Inferior parietal cortex (tissue), 1 donor: Measurements from ENCODE around the gene CENPX.
"Not testable (repeated sequence)": the region's sequence is repeated elsewhere in the genome, so short reads cannot be mapped to it uniquely, and the experiment has no call there.

ENCODE experiments used
- DNase-seq: peaks from one replicate; pipeline ENCODE4 v3.0.0-alpha.2; 2016; ENCODE audit errors: extremely low spot score

Gene CENPX

GRCh38 chr17:82039695-82040299 is 17.1 kb upstream of the CENPX start:
- DNase-seq: no peak

DNA sequence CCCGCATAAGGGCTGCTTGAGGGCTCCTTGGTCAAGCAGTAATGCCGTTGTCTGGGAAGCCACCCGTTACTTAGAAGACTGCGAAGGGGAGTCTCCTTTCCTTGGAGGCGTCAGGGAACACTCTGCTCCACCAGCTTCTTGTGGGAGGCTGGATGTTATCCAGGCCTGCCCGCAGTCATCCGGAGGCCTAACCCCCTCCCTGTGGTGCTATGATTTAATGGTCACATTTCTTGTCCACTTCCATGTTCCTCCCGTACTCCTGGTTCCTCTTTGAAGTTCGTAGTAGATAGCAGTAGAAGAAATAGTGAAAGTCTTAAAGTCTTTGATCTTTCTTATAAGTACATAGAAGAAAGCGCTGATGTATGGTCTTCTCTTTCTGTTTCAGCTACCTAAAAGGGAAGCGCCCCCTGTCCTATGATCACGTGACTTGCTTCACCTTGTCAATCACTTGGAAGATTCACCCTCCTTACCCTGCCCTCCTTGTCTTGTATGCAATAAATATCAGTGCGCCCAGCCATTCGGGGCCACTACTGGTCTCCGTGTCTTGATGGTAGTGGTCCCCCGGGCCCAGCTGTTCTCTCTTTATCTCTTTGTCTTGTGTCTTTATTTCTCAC is 16.2 kb upstream of the CENPX start:
- not testable (repeated sequence) for DNase-seq

DNA sequence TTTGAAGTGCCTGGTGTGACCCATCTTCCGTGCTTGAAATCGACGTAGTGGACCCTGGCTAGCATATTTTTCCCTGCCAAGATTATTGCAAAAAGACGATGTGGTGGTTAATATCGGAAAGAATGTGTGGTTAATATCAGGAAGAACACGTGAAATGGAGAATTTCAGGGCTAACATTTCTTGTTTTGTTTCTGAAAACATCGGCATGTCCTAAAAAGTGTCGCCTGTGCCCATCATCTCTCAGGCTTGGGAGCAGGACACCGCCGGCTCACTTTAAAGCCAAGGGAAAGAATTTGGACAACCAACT is 15.2 kb upstream of the CENPX start:
- DNase-seq: no peak

- peak; percentile 92 for DNase-seq
Observed at GRCh38 chr17:82037092-82037888, 14.6 kb upstream of the CENPX start, which contains the start of gene DCXR. TSS of gene DCXR (minus strand) at chr17:82037697. CDS start at chr17:82037682, 15 bp downstream.

DNA sequence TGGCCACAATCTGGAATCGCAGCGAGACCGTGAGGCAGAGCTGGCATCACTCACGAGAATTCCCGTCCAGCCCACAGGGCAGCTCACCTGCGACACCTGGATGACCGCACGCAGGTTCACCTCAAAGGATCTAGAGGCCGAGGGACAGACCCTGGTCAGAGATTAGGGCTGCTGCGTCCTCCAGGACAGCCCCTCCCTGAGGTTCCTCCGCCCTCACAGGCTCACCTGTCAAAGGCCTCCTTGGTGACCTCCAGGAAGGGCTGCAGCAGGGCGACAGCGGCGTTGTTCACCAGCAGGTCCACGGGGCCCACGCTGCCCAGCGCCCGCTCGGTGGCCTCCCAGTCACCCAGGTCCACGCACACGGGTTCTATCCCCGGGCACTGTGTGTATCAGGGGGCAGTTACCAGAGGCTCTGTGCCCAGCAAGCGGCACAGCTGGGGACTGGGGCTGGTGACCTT is 14.0 kb upstream of the CENPX start:
- no peak for DNase-seq

GRCh38 chr17:82035956-82036633 is 13.4 kb upstream of the CENPX start:
- no peak for DNase-seq

DNA sequence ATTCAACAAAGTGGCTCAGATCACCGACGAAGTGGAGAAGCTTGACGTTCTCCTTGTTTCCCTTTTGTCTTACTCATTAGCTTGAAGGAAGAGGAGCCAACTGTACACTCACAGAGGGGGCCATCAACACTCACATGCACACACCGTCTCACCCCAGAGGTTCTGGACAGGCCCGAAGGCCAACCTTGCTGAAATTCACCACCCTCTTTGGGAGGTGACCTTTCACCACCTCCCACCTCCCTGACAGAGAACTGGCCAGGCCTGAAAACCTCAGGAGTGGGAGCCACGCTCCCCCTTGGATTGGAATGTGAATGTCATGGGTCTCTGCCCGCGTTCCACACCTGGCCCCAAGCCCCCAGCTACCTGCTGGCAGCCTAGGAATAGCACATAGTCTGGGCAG is 12.8 kb upstream of the CENPX start:
- no peak for DNase-seq

GRCh38 chr17:82034371-82035011 is 11.8 kb upstream of the CENPX start:
- no peak for DNase-seq

DNA sequence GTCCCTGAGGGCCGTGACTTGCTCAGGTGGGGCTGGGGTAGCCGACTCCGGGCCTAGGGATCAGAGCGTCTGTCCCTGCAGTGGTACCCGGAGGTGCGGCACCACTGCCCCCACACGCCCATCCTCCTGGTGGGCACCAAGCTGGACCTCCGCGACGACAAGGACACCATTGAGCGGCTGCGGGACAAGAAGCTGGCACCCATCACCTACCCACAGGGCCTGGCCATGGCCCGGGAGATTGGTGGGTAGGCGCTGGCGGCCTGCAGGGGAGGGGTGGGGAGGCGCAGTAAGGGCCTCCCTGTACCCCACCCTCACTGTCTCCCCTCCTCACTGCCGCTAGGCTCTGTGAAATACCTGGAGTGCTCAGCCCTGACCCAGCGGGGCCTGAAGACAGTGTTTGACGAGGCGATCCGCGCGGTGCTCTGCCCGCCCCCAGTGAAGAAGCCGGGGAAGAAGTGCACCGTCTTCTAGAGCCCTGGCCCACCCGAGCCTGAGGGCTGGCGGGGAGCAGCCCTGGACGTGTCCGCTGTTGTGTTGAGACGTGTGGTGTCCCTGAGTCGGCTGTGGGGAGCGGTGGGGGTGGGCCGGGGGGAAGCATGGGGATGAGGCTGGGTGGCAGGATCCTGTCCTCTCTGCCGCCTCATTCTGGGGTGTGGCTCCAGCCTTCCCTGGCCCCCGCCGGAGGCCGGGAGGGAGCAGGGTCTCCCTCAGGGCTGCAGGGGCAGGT is 10.8 kb upstream of the CENPX start:
- DNase-seq: no peak

- DNase-seq: no peak
Observed at GRCh38 chr17:82031885-82032627, 9.4 kb upstream of the CENPX start.

GRCh38 chr17:82031303-82031884 is 8.7 kb upstream of the CENPX start, which contains the start of gene RAC3:
TSS of gene RAC3 (plus strand) at chr17:82031678. CDS start at chr17:82031762, 84 bp downstream.
- DNase-seq: no peak

- DNase-seq: peak; percentile 78
Observed at GRCh38 chr17:82030470-82031302, 8.0 kb upstream of the CENPX start.

DNA sequence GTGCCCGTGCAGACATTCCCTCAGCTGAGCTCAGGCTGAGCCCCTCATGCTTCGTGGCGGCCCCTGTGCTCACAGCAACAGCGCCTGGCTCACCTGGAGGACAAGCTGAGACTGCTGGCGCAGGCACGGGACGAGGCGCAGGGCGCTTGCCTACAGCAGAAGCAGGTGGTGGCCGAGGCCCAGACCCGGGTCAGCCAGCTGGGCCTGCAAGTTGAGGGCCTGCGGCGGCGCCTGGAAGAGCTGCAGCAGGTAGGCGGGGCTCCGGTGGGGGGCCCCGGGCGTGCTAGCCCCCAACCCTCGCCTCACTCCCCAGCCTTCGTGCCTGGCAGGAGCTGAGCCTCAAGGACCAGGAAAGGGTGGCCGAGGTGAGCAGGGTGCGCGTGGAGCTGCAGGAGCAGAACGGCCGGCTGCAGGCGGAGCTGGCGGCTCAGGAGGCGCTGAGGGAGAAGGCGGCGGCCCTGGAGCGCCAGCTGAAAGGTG is 7.4 kb upstream of the CENPX start:
- no peak for DNase-seq

- DNase-seq: no peak
Observed at GRCh38 chr17:82029391-82029790, 6.7 kb upstream of the CENPX start.

DNA sequence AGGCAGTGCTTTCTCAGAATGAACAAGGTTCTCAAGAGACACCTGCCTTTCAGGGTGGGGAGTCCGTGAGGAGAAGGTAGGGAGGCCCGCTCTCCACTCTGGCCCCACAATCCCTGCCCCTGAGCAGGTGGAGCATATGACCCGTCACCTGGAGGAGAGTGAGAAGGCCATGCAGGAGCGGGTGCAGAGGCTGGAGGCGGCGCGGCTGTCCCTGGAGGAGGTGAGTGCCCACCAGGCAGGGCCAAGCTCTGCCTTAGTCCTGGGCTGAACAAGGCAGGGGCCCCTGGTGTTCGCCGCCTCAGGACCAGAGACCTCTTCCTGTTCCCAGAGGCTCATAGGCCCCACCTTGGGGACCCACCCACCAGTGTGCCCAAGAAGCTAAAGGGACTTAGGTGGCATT is 6.3 kb upstream of the CENPX start:
- no peak for DNase-seq

DNA sequence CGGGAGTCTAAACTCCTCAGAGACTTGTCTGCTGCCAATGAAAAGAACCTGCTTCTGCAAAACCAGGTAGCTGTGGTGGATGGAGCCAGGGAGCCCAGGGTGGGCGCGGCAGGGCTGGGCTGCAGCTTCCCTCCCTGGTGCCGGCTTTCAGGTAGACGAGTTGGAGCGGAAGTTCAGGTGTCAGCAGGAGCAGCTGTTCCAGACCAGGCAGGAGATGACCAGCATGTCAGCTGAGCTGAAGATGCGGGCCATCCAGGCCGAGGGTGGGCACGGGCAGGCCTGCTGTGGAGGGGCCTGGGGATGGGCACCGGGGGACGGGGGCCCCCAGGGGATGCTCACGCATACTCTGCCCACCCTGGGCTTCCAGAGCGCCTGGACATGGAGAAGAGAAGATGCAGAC is 5.6 kb upstream of the CENPX start:
- no peak for DNase-seq

- DNase-seq: no peak
Observed at GRCh38 chr17:82025401-82026107, 2.9 kb upstream of the CENPX start.

- no peak for DNase-seq
Observed at GRCh38 chr17:82024859-82025258, 2.2 kb upstream of the CENPX start.
